ENCODE measurements around the gene PLG.

The PLG gene

GRCh38 chr6:160764847-160765246, 62.8 kb downstream of the PLG start:
- Histone ChIP-seq H3K79me2 (ENCODE audit: insufficient read depth, low read length) (no peaks in the 10 kb centered on the region), H3K4me2 (ENCODE audit: low read depth, low read length, poor library complexity, severe bottlenecking) (no peak overlapping the region), H3K27ac (ENCODE audit: low read depth, low read length) (no peak overlapping the region), H3K9me2 (replicated peaks; ENCODE audit: insufficient read depth, low read length) (no peaks in the 10 kb centered on the region), H3F3A (ENCODE audit: insufficient read depth) (no peaks in the 10 kb centered on the region), H4K20me1 (ENCODE audit: low read depth, low read length) (no peaks in the 10 kb centered on the region), H3K27me3 (ENCODE audit: low read length) (no peaks in the 10 kb centered on the region), H3K9ac (ENCODE audit: low read length) (no peak overlapping the region), H2AFZ (ENCODE audit: low read depth, low read length, severe bottlenecking) (no peak overlapping the region), H3K9me3 (ENCODE audit: insufficient read depth, low read length) (no peaks in the 10 kb centered on the region), H3K36me3 (ENCODE audit: low read length) (no peaks in the 10 kb centered on the region), H3K4me3 (ENCODE audit: insufficient read depth, low read length, poor library complexity, severe bottlenecking) (no peak overlapping the region)
- TF ChIP-seq EZH2phosphoT487 (conservative IDR thresholded peaks at IDR 0.05; ENCODE audit: low read length) (no peak), CTCF (IDR thresholded peaks at IDR 0.05; ENCODE audit: insufficient read depth, low read length, poor library complexity, severe bottlenecking) (no peak)

GRCh38 chr6:160765412-160765811, 63.4 kb downstream of the PLG start:
- no peaks in the 10 kb centered on the region for H3K9me3 ChIP-seq (ENCODE audit: insufficient read depth, low read length)
- H3K36me3 ChIP-seq (ENCODE audit: low read length) = no peaks in the 10 kb centered on the region
- no peak overlapping the region for H3K4me3 ChIP-seq (ENCODE audit: insufficient read depth, low read length, poor library complexity, severe bottlenecking)
- no peak overlapping the region for H3K27ac ChIP-seq (ENCODE audit: low read depth, low read length)
- no peaks in the 10 kb centered on the region for H3K9me2 ChIP-seq (replicated peaks; ENCODE audit: insufficient read depth, low read length)
- H3K4me2 ChIP-seq (ENCODE audit: low read depth, low read length, poor library complexity, severe bottlenecking) = no peak overlapping the region
- H3F3A ChIP-seq (ENCODE audit: insufficient read depth) = no peaks in the 10 kb centered on the region
- H4K20me1 ChIP-seq (ENCODE audit: low read depth, low read length) = no peaks in the 10 kb centered on the region
- H2AFZ ChIP-seq (ENCODE audit: low read depth, low read length, severe bottlenecking) = no peak overlapping the region
- H3K79me2 ChIP-seq (ENCODE audit: insufficient read depth, low read length) = no peaks in the 10 kb centered on the region
- no peak for TF ChIP-seq CTCF (IDR thresholded peaks at IDR 0.05; ENCODE audit: insufficient read depth, low read length, poor library complexity, severe bottlenecking)
- no peak for TF ChIP-seq EZH2phosphoT487 (conservative IDR thresholded peaks at IDR 0.05; ENCODE audit: low read length)
- no peaks in the 10 kb centered on the region for H3K27me3 ChIP-seq (ENCODE audit: low read length)
- H3K9ac ChIP-seq (ENCODE audit: low read length) = no peak overlapping the region

- Histone ChIP-seq H4K20me1 (ENCODE audit: low read depth, low read length) (no peaks in the 10 kb centered on the region), H3K9me2 (replicated peaks; ENCODE audit: insufficient read depth, low read length) (no peaks in the 10 kb centered on the region), H3K27me3 (ENCODE audit: low read length) (no peaks in the 10 kb centered on the region), H3K36me3 (ENCODE audit: low read length) (no peaks in the 10 kb centered on the region), H3K27ac (ENCODE audit: low read depth, low read length) (no peak overlapping the region), H3K79me2 (ENCODE audit: insufficient read depth, low read length) (no peaks in the 10 kb centered on the region), H3K9me3 (ENCODE audit: insufficient read depth, low read length) (no peaks in the 10 kb centered on the region), H2AFZ (ENCODE audit: low read depth, low read length, severe bottlenecking) (no peak overlapping the region), H3K9ac (ENCODE audit: low read length) (no peak overlapping the region), H3F3A (ENCODE audit: insufficient read depth) (no peaks in the 10 kb centered on the region), H3K4me3 (ENCODE audit: insufficient read depth, low read length, poor library complexity, severe bottlenecking) (no peak overlapping the region), H3K4me2 (ENCODE audit: low read depth, low read length, poor library complexity, severe bottlenecking) (no peak overlapping the region)
- TF ChIP-seq EZH2phosphoT487 (conservative IDR thresholded peaks at IDR 0.05; ENCODE audit: low read length) = no peak
- TF ChIP-seq CTCF (IDR thresholded peaks at IDR 0.05; ENCODE audit: insufficient read depth, low read length, poor library complexity, severe bottlenecking) = no peak
These were observed 64.6 kb downstream of the PLG start for GRCh38 chr6:160766657-160766988.
